ENCODE data around the gene NEMF. TPM values are rescaled to one million over a fixed set of nuclear protein-coding genes. Genes with fewer than 3 reads are reported as not detected.
A peak's percentile ranks its signal among the peaks of the same experiment; 100 is the strongest.

Gene NEMF
- total RNA-seq, 4 donors from 2014 or later: 43.6 to 91.3 (median 68.6) TPM

DNA sequence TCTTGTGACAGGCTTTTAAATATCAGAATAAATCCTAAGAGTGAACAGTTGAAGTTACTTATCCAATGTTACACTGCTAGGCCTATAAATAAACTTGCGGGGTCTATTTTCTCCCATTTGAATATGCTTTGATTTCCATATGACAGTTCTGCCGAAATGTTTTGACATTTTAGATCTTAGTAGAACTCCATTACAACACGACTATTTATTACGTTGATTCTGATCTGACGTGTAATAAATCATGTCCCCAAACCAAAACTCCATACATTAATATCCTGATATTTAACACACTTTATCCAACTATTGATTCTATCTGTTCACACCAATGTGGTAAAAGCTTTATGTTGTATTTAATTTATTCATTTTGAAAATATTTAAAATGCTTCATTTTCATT, 16.1 kb upstream of the NEMF start:
- no peak for ATAC-seq
- Histone ChIP-seq H3K27ac (peak overlapping the region; percentile 83 to 93 (median 90)), H3K4me1 (peaks cover 0 to 45% (median 7%) of the 10 kb centered on the region in 3 donors), H3K27me3 (no peaks in the 10 kb centered on the region), H3K36me3 (no peaks in the 10 kb centered on the region), H3K9me3 (no peaks in the 10 kb centered on the region), H3K4me3 (peak overlapping the region; percentile 64 to 79)
- 35 to 39% methylated on average over 5 of the region's 5 CpGs for WGBS, 2 donors (ENCODE audit: low coverage in 1 of 2)
- TF ChIP-seq POLR2A (IDR thresholded peaks at IDR 0.05) (no peak), EP300 (IDR thresholded peaks at IDR 0.05) (no peak), POLR2AphosphoS5 (IDR thresholded peaks at IDR 0.05) (no peak)
- TF ChIP-seq, protein P1, sequence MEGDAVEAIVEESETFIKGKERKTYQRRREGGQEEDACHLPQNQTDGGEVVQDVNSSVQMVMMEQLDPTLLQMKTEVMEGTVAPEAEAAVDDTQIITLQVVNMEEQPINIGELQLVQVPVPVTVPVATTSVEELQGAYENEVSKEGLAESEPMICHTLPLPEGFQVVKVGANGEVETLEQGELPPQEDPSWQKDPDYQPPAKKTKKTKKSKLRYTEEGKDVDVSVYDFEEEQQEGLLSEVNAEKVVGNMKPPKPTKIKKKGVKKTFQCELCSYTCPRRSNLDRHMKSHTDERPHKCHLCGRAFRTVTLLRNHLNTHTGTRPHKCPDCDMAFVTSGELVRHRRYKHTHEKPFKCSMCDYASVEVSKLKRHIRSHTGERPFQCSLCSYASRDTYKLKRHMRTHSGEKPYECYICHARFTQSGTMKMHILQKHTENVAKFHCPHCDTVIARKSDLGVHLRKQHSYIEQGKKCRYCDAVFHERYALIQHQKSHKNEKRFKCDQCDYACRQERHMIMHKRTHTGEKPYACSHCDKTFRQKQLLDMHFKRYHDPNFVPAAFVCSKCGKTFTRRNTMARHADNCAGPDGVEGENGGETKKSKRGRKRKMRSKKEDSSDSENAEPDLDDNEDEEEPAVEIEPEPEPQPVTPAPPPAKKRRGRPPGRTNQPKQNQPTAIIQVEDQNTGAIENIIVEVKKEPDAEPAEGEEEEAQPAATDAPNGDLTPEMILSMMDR (IDR thresholded peaks at IDR 0.05): no peak

DNA sequence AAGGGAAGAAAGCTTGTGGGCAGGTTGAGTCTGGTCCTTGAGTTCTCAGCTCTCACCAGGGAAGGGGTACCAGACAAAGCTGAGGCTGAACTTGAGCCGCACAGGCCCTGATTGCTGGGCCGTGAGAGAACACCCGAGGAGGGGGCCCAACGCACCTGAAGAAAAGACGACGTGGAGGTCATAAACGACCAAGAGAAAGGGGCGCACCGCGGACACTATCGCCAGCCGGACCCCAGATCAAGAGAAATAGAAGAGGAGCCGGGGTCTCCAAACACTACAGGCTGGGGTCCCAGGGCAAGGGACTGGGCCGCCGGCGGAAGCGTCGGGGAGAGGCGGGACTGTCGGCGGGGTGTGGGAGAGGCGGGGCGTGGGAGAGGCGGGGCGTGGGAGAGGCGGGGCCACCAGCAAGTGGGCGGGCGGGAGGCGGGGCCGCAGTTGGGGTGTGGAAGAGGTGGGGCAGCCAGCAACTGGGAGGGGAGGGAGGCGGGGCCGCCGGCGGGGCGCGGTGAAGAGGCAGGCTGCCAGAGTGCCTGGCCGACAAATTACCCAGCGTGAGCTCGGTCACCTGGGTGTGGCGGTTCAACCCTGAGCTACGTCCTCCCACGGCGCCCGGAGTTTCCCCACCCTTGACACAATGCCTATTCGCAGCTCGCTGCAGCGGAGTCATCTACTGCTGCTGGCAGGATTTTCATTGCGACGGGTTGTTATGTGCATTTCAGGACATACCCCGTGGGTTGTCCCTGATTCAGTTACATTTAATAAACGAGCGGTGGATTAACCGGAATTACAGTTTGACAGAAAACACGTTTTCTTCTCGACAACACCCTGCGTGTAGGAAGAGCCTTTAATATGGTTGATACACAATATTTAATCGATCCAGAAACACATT, 15.5 kb upstream of the NEMF start:
- Histone ChIP-seq H3K4me1 (peaks cover 0 to 51% (median 7%) of the 10 kb centered on the region in 3 donors), H3K27ac (peak overlapping the region; percentile 83 to 95 (median 92)), H3K9me3 (no peaks in the 10 kb centered on the region), H3K4me3 (peak overlapping the region; percentile 64 to 79), H3K27me3 (no peaks in the 10 kb centered on the region), H3K36me3 (no peaks in the 10 kb centered on the region)
- ATAC-seq: peak; percentile 98
- TF ChIP-seq POLR2A (IDR thresholded peaks at IDR 0.05) (peak; percentile 53 to 58), EP300 (IDR thresholded peaks at IDR 0.05) (no peak), POLR2AphosphoS5 (IDR thresholded peaks at IDR 0.05) (peak; percentile 88)
- TF ChIP-seq, protein P1 (IDR thresholded peaks at IDR 0.05): no peak
- WGBS, 2 donors (ENCODE audit: low coverage in 1 of 2): 0 to 1% methylated on average over 16 to 29 of the region's 57 CpGs

DNA sequence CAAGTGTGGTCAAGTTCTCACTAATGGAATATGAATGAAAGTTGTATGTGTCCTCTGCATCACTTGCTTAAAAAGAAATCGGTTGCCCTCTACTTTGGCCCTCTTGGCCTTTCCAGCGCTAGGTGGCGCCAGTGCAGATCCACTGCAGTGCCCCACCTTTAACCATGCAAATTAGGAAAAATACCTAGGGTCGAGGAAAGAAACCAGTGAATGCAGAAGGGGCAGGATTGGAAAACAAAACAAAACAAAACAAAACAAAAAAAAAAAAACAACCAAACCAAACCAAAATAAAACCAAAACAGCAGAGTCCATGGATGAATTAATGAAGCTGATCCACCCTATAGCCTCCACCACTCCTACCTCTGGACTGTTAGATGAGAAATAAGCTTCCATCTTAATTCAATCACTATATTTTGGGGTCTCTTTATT, 12.9 kb upstream of the NEMF start:
- 0 to 2% methylated on average over 2 to 4 of the region's 4 CpGs for WGBS, 2 donors (ENCODE audit: low coverage in 1 of 2)
- ATAC-seq: no peak
- Histone ChIP-seq H3K4me3 (no peak overlapping the region), H3K27ac (peak overlapping the region; percentile 41 to 99 (median 94)), H3K9me3 (no peaks in the 10 kb centered on the region), H3K27me3 (no peaks in the 10 kb centered on the region), H3K4me1 (peaks cover 0 to 61% (median 7%) of the 10 kb centered on the region in 3 donors), H3K36me3 (no peaks in the 10 kb centered on the region)
- TF ChIP-seq, protein P1 (IDR thresholded peaks at IDR 0.05): peak; percentile 67 to 84 (median 78)
- no peak for TF ChIP-seq EP300 (IDR thresholded peaks at IDR 0.05)
- TF ChIP-seq POLR2AphosphoS5 (IDR thresholded peaks at IDR 0.05): no peak
- no peak for TF ChIP-seq POLR2A (IDR thresholded peaks at IDR 0.05)

DNA sequence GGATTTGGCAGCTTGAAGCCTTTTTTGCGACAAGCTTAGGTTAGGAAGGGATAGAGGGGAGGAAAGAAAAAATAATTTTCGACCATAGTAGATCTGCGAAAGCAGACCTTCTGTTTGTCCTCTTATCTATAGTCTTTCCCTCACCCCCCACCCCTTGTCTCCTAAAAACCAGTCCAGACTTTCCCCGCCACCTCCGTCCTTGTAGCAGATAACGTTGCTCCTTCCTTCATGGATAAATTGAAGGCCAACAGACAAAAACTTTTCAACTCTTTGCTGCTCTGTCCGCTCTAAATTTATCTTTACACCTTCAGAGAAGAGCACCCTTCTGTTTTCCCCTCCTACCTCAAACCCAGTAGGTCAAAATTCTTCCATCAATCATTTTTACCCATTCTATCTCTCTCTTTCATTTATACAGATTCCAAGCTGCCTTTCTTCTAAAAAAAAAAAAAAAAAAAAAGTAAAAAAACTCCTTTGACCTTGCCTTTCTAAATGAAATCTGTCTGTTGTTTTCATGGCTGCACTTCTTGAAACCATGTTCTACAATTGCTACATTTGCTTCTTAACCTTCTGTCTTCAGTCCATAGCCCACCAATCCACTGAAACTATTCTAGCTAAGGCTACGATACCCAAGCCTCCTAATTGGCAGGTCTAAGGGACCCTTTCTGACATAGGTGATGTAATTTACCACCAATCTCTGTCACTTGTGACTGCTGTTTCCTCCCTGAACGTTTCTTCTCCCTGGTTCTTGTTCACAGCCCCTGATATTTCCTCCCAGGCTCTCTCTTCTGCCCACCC, 11.1 kb upstream of the NEMF start:
- no peaks in the 10 kb centered on the region for H3K36me3 ChIP-seq
- TF ChIP-seq, protein P1 (IDR thresholded peaks at IDR 0.05): no peak
- TF ChIP-seq POLR2AphosphoS5 (IDR thresholded peaks at IDR 0.05) (no peak), EP300 (IDR thresholded peaks at IDR 0.05) (no peak), POLR2A (IDR thresholded peaks at IDR 0.05) (no peak)
- H3K4me3 ChIP-seq: peak overlapping the region; percentile 69 to 75
- WGBS, 2 donors (ENCODE audit: low coverage in 1 of 2): 14 to 18% methylated on average over 9 of the region's 9 CpGs
- H3K27ac ChIP-seq: peak overlapping the region; percentile 91 to 100 (median 98)
- H3K4me1 ChIP-seq: peaks cover 0 to 61% (median 7%) of the 10 kb centered on the region in 3 donors
- H3K27me3 ChIP-seq: no peaks in the 10 kb centered on the region
- no peak for ATAC-seq
- H3K9me3 ChIP-seq: no peaks in the 10 kb centered on the region

Measured in gastroesophageal sphincter (tissue), 4 donors.